Spleen (tissue), 11 donors: Measurements from ENCODE around the gene ANXA10. TPM values are rescaled to one million over a fixed set of nuclear protein-coding genes. Genes with fewer than 3 reads are reported as not detected.

Source experiments
- DNase-seq: peaks from one replicate; pipeline ENCODE4 v3.0.0-alpha.2; 2020
- H3K27ac ChIP-seq, 8 donors: fragments of 200-600 bp; sonication (generic) in 7 of 8; 1 replicate in 4 of 8; 2 replicates in 4 of 8; pipeline versions ENCODE4 v1.5.0 to v1.8.0; 2016 to 2021; ENCODE audit warnings: inconsistent platforms in 4 of 8, mild to moderate bottlenecking in 4 of 8, moderate library complexity in 1 of 8
- H3K27me3 ChIP-seq, 7 donors: fragments of 200-600 bp; sonication (generic) in 6 of 7; replicated peaks in 1 of 7; 1 replicate in 4 of 7; 2 replicates in 3 of 7; pipeline versions ENCODE4 v1.5.0 to v1.8.0; 2016 to 2021; ENCODE audit warnings: inconsistent platforms in 3 of 7, mild to moderate bottlenecking in 1 of 7
- H3K36me3 ChIP-seq, 6 donors: fragments of 200-600 bp; sonication (generic) in 5 of 6; 1 replicate in 4 of 6; 2 replicates in 2 of 6; pipeline versions ENCODE4 v1.5.0 to v1.8.0; 2016 to 2021; ENCODE audit warnings: inconsistent platforms in 2 of 6
- H3K4me1 ChIP-seq, 6 donors: fragments of 200-600 bp; sonication (generic) in 5 of 6; 1 replicate in 3 of 6; 2 replicates in 3 of 6; pipeline versions ENCODE4 v1.5.0 to v1.8.0; 2016 to 2021; ENCODE audit warnings: inconsistent platforms in 3 of 6
- H3K4me3 ChIP-seq, 8 donors: fragments of 200-600 bp; sonication (generic) in 7 of 8; 1 replicate in 4 of 8; 2 replicates in 4 of 8; pipeline versions ENCODE4 v1.5.0 to v1.8.0; 2016 to 2021; ENCODE audit warnings: inconsistent platforms in 4 of 8, mild to moderate bottlenecking in 4 of 8, moderate library complexity in 2 of 8
- H3K9me3 ChIP-seq, 8 donors: fragments of 200-600 bp; sonication (generic) in 7 of 8; 1 replicate in 4 of 8; 2 replicates in 4 of 8; pipeline versions ENCODE4 v1.5.0 to v1.8.0; 2016 to 2021; ENCODE audit warnings: inconsistent platforms in 4 of 8
- CTCF ChIP-seq, 11 experiments: fragments of 200-600 bp in 7 of 11; fragments of 450-650 bp in 4 of 11; sonication (generic) in 4 of 11; IDR thresholded peaks in 8 of 11; conservative IDR thresholded peaks in 3 of 11; 1 replicate in 7 of 11; 2 replicates in 4 of 11; pipeline versions ENCODE4 v1.4.0 to v1.8.0; 2016 to 2021; ENCODE audit warnings: antibody characterized with exemption in 11 of 11, inconsistent platforms in 4 of 11, mild to moderate bottlenecking in 1 of 11
- POLR2A ChIP-seq, 3 donors: fragments of 450-650 bp; IDR thresholded peaks; one replicate each; pipeline ENCODE4 v1.5.1; 2017; ENCODE audit warnings: antibody characterized with exemption in 3 of 3, mild to moderate bottlenecking in 1 of 3
- POLR2AphosphoS5 ChIP-seq, 3 donors: sonication (generic); formaldehyde crosslinking; IDR thresholded peaks; one replicate each; pipeline ENCODE4 v1.5.1; 2017; ENCODE audit warnings: antibody characterized with exemption in 3 of 3
- WGBS, 5 donors: extraction: QIAGEN DNeasy Blood & Tissue Kit in 3 of 5; methylation state at CpG; one replicate each; pipeline versions ENCODE4 v1.1.5 to v1.1.7; 2013 to 2018; 5-methylcytosine and 5-hydroxymethylcytosine counted together
- intact Hi-C: fragments of 100-400 bp; cut with DNase I; formaldehyde crosslinking; loops from one replicate; pipeline ENCODE4 v1.15.0; 2023; ENCODE audit warnings: low total_unique reads
- polyA plus RNA-seq, 3 donors: library from polyadenylated mRNA; stranded (reverse); fragments of 200-250 nt; gene quantifications; one replicate each; pipeline ENCODE4 v1.2.1, GENCODE V29; 2013
- total RNA-seq, 7 donors: library from RNA; depleted of rRNA in 3 of 7; stranded (reverse); fragments of >200 nt in 3 of 7; fragmentation: NEBNext Ultra II Directional in 4 of 7; extraction: Animal tissue kit (Norgen Biotek cat#: 25700) in 4 of 7; gene quantifications; one replicate each; pipeline versions ENCODE4 v1.1.0 to v1.2.1, GENCODE V29; 2016 to 2021
- donor health status: healthy with polysubstance abuse.
- donor health status: DM: no; HTN: no; CAD: no; lungs with moderate emphysema.
- donor health status: DM: no; HTN: no; CAD: no.
- donor health status: Bipolar disorder and iron deficiency.
- donor health status: healthy.
- donor health status: DM: no; HTN: no; CAD: no.
- donor health status: DM: yes; HTN: yes; CAD: no.

The ANXA10 gene
- total and polyA plus RNA-seq, 10 donors, result not detected

DNA sequence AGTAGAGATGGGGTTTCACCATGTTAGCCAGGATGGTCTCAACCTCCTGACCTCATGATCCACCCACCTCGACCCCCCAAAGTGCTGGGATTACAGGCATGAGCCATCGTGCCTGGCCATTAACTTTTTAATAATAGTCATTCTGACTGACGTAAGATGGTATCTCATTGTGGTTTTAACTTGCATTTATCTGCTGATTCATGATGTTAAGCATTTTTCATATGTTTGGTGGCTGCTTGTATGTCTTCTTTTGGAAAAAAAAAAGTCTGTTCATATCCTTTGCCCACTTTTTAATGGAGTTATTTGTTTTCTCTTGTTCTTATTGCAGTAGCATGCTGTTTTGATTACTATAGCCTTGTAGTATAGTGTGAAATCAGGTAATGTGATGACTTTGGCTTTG, 45.8 kb downstream of the ANXA10 start:
- peaks cover 0 to 3% (median 0%) of the 10 kb centered on the region in 8 donors for H3K9me3 ChIP-seq
- H3K4me3 ChIP-seq, result no peak overlapping the region
- H3K27me3 ChIP-seq, result no peaks in the 10 kb centered on the region
- H3K36me3 ChIP-seq, result no peaks in the 10 kb centered on the region
- TF ChIP-seq POLR2A (IDR thresholded peaks at IDR 0.05) (no peak), CTCF (IDR thresholded peaks at IDR 0.05 in 8 of 11, conservative IDR thresholded peaks at IDR 0.05 in 3 of 11) (no peak), POLR2AphosphoS5 (IDR thresholded peaks at IDR 0.05) (no peak)
- H3K27ac ChIP-seq, result no peak overlapping the region
- no peaks in the 10 kb centered on the region for H3K4me1 ChIP-seq
- intact Hi-C loops, result no loop called here
- DNase-seq, result no peak
- WGBS, 5 donors, result 40 to 58% (median 54%) methylated on average over 3 of the region's 3 CpGs

DNA sequence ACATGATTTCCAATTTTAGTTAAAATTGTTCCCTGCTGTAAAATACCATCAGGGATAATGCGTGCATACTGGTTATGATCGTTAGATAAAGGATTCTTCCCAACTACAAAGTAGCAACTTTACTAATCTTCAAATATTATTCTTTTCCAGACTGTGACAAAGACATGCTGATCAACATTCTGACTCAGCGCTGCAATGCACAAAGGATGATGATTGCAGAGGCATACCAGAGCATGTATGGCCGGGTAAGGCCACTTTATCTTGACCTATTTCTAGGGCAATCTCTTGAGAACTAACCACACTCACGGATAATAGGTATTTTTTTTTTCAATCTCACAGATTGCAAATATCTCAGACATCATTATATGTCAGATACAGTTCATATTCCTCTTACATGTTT, 47.0 kb downstream of the ANXA10 start:
- TF ChIP-seq POLR2A (IDR thresholded peaks at IDR 0.05) (no peak), CTCF (IDR thresholded peaks at IDR 0.05 in 8 of 11, conservative IDR thresholded peaks at IDR 0.05 in 3 of 11) (no peak), POLR2AphosphoS5 (IDR thresholded peaks at IDR 0.05) (no peak)
- H3K36me3 ChIP-seq, result no peaks in the 10 kb centered on the region
- H3K4me3 ChIP-seq, result no peak overlapping the region
- intact Hi-C loops, result no loop called here
- H3K9me3 ChIP-seq, result peaks cover 0 to 3% (median 0%) of the 10 kb centered on the region in 8 donors
- DNase-seq, result no peak
- no peak overlapping the region for H3K27ac ChIP-seq
- H3K27me3 ChIP-seq, result no peaks in the 10 kb centered on the region
- WGBS, 5 donors, result 77 to 93% (median 86%) methylated on average over 5 of the region's 5 CpGs
- H3K4me1 ChIP-seq, result no peaks in the 10 kb centered on the region

- H3K4me1 ChIP-seq, result no peaks in the 10 kb centered on the region
- intact Hi-C loops, result no loop called here
- no peaks in the 10 kb centered on the region for H3K27me3 ChIP-seq
- H3K9me3 ChIP-seq, result no peaks in the 10 kb centered on the region
- no peaks in the 10 kb centered on the region for H3K36me3 ChIP-seq
- no peak overlapping the region for H3K4me3 ChIP-seq
- TF ChIP-seq CTCF (IDR thresholded peaks at IDR 0.05 in 8 of 11, conservative IDR thresholded peaks at IDR 0.05 in 3 of 11) (no peak), POLR2AphosphoS5 (IDR thresholded peaks at IDR 0.05) (no peak)
- no peak for DNase-seq
- 87 to 94% (median 92%) methylated on average over 7 of the region's 7 CpGs for WGBS, 5 donors
- H3K27ac ChIP-seq, result no peak overlapping the region
These were observed 49.4 kb downstream of the ANXA10 start for GRCh38 chr4:168141733-168142132.

DNA sequence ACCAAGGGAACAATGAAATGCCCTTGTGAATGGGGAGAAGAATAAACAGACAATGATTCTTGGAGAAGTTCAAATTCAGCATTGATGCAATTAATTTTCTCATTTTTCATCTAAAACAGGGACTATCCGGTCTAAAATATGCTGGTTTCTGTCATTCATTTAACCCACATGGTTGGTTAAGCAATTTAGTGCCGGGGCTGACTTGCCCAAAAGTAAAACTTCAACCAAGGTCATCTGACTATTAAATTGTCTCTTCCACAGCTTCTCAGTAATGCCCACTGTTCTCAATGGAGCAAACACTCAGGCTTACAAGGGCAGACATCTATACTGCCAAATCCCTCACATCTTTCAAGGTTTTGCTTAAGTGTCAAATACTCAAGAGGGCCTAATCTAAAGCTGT, 51.3 kb downstream of the ANXA10 start:
- Histone ChIP-seq H3K9me3 (no peaks in the 10 kb centered on the region), H3K36me3 (no peaks in the 10 kb centered on the region), H3K4me1 (no peaks in the 10 kb centered on the region), H3K27ac (no peak overlapping the region), H3K27me3 (no peaks in the 10 kb centered on the region), H3K4me3 (no peak overlapping the region)
- intact Hi-C loops, result no loop called here
- TF ChIP-seq POLR2AphosphoS5 (IDR thresholded peaks at IDR 0.05), result no peak
- no peak for TF ChIP-seq POLR2A (IDR thresholded peaks at IDR 0.05)
- no peak for TF ChIP-seq CTCF (IDR thresholded peaks at IDR 0.05 in 8 of 11, conservative IDR thresholded peaks at IDR 0.05 in 3 of 11)
- WGBS, 5 donors, result 73 to 89% (median 83%) methylated on average over 2 of the region's 2 CpGs
- DNase-seq, result no peak
